ENCODE measurements around the gene SHC3.

The SHC3 gene

GRCh38 chr9:89015336-89015735 is 163.3 kb downstream of the SHC3 start:
- no peak for DNase-seq

- DNase-seq = no peak
These were observed 164.5 kb downstream of the SHC3 start for GRCh38 chr9:89014153-89014552.

GRCh38 chr9:89013660-89014059 is 165.0 kb downstream of the SHC3 start:
- DNase-seq = no peak

DNA sequence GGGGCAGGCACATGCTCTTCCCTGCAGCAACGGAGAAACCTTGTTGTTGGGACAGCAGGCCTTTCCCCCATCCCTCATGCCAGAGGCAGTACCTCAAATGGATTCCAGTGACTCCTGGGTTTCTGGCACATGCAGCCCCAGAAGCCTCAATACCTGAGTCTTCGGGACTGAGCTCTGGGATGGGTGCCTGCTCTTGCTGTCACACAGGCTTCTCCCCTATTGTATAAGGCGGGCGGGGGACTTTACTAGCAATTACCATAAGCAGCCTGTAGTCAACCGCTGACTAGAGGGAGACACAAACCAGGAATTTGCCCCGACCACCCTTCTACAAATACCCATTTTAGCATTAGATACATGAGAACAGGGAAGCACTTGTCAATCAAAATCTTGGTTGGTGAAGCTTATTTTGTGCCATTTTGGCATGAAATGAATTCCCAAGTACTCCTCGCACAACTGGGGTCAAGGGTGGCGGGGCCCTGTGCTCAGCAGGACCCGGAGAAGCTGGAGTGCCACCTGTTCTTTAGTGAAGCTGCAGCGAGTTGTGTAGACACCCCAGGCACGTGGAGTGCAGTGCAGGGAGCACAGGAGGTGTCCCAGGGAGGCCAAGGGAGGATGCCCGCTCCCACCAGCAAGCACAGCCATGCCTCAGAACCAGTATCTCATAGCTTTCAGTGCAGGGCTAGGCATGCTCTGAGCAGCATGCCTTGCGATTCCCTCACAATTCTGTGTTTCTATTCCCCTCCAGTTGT is 166.2 kb downstream of the SHC3 start:
- DNase-seq = no peak

- no peak for DNase-seq
These were observed 166.9 kb downstream of the SHC3 start for GRCh38 chr9:89011683-89012082.

- no peak for DNase-seq
These were observed 168.0 kb downstream of the SHC3 start for GRCh38 chr9:89010526-89011111.

DNA sequence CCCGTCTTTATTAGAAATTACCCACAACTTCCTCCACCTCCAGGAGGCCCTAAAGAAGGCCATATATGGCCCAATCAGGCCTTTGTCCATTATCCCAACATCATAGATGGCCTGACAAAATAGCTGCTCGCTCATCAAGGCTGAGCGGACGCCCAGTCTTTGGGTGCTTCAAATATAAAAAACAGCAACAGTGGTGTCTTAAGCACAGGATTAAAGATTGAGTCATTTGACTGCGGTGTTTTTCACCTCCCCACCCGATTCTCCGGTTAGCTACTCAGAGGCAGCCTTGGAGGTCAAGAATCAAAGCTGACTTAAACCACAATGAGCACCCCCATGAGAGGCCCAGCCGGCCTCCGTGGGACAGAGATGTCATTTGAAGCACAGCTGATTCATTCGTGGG is 168.6 kb downstream of the SHC3 start:
- DNase-seq = no peak

- no peak for DNase-seq
These were observed 169.1 kb downstream of the SHC3 start for GRCh38 chr9:89009546-89009840.

DNA sequence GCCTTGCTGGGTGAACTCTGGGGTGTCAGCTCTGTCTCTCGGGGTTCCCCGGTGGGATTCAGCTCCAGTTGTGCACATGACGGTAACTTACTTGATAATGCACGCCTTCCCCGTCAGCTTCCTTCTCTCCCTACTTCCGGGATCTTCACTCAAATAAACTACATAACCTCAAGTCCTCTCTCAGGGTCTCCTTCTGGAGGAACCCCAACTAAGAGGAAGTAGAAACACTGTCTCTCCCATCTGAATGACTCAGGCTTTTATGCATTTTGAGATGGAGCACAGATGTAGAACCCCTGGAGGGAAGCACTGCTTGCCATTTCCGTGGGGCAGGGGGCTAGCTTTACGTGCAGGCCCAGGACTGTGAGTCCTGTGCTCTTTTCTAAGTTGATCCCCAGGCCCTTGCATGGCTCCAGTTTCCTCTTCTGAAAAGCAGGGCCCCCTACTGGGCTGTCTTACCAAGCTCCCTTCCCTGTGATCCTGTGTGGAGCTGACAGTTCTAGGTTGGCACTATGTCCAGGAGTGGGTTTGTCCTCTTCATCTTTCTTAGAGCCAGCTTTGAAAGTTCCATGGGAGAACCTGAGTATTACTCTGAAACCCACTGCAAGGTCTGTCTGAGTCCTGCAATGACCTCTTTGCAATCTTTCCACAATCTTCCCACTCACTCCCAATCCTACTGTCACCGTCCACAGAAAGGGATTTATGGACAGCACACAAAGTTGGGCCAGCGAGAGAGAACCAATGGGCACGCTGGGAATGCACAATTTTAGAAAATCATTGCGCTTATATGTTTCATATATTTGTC is 169.7 kb downstream of the SHC3 start:
- peak; percentile 37 for DNase-seq

DNA sequence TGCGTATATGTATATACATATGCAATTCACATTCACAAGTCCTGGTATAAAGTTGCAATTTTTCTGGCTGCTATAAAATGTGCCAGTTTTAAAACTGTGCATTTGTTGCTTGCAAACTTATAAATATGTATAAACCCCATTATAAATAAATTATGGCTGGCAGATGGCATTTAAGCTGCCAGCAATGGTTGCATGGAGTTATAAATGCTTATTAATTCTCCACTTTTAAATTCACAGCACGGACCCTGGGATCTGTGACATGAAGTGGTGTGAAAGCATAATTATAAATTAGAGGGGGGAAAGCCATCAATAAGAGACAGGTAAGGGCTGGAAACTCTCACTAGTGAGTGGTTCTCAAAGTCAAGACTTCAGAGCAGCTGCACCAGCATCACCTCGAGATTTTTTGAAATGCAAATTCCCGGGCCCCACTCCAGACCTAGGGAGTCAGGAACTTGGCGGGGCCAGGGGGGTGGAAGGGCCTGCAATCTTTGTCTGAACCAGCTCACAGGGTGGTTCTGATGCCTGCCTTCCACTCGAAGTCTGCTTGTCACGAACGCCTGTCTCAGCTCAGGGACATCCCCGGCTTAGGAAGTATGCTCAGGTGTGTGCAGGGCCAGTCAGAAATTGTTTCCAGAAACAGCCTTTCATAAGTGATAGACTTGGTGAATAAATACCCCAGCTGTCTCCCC is 170.4 kb downstream of the SHC3 start:
- no peak for DNase-seq

DNA sequence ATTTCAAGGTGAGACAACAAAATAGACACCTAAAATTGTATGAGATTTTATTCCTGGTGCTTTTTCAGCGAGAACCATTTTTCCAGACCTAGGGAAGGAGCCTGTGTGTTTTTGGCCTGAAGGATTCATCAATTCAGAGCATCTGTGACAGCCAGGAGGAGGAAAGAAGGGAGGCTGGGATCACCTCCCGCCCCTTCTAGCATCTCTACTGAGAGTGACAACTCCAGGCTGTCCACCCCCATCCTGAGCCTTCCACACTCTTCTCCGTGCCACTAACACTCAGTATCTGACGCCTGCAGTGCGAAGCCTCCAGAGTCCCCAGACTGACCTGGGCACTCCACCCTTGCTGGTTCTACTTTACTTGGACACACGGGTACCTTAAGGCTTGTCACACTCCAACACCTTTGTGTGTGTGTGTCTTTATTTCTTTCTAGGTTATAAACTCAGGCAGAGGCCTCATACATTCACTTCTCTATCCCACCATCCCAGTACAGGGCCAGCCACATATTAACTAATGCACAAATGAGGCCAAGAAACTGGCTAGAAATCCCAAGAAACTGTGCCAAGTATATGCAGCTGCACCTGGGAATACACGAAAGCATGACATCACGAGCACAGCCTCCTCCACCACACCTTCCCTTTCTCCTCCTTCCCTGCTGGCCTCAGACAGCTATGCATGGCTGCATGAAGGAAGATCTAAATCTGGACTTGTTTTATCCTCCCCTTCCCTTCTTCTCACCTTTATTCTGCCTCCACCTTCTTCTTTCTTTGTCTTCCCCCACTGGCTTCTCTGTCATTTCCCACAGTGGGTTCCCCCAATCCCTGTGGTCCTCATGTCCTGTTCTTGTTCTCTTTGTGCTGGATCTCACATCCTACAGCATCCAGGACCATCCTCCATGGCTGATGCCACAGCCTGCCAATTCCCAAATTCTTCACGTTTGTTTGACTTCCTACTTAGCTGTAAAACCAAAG is 171.3 kb downstream of the SHC3 start:
- DNase-seq = no peak

DNA sequence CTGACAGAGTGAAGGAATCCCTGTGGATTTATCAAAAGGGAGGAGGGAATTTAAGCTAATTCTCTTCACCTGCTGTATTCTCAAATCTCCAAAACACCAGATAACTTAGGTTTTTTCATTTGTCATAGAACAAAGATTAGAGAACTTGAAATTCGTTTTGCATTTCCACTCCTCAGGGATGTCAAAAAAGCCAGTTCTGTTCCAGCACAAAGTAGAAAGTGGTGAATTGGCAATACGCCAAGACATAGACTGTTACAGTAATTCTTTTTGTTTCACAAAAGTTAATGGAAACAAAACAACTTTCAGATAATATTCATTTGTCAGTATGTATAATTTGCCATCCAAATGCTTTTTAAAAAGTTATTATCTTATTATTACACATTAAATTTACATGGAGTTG is 172.4 kb downstream of the SHC3 start:
- peak; percentile 6 for DNase-seq

GRCh38 chr9:89005323-89005722 is 173.3 kb downstream of the SHC3 start:
- no peak for DNase-seq

DNA sequence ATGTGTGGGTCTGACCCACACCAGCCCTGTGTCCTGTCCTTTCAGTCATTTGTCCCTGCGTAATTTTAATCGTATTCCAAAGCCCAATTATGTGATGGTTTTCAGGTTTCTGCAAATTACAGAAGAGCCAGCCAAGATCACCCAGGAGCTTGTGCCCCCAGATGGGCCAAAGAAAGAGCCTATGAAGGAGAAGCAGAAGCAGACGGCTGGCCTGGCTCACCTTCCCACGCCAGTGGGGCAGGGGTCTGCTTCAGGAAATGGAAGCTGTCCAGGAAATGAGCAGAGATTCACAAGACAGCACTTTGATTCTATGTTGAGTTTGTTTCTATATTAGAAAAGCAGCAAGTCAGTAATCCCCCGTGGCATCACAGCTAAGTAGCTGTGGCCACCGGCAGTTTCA is 175.6 kb downstream of the SHC3 start:
- no peak for DNase-seq

DNA sequence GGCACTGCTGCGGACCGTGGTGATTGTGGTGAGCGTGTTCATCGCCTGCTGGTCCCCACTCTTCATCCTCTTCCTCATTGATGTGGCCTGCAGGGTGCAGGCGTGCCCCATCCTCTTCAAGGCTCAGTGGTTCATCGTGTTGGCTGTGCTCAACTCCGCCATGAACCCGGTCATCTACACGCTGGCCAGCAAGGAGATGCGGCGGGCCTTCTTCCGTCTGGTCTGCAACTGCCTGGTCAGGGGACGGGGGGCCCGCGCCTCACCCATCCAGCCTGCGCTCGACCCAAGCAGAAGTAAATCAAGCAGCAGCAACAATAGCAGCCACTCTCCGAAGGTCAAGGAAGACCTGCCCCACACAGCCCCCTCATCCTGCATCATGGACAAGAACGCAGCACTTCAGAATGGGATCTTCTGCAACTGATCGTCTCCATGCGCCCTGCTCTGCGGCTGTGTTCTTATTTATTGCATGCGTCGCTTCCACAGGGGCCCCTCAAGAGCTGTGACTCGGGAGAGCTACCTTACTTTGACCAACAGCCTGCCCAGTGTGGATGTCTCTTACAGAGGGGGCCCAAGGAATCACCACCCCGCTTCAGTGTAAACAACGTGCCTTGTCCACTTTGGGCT is 176.6 kb downstream of the SHC3 start:
- no peak for DNase-seq

GRCh38 chr9:89000973-89001916 is 177.4 kb downstream of the SHC3 start:
- DNase-seq = peak; percentile 93

- no peak for DNase-seq
These were observed 178.2 kb downstream of the SHC3 start for GRCh38 chr9:89000371-89000781.

DNA sequence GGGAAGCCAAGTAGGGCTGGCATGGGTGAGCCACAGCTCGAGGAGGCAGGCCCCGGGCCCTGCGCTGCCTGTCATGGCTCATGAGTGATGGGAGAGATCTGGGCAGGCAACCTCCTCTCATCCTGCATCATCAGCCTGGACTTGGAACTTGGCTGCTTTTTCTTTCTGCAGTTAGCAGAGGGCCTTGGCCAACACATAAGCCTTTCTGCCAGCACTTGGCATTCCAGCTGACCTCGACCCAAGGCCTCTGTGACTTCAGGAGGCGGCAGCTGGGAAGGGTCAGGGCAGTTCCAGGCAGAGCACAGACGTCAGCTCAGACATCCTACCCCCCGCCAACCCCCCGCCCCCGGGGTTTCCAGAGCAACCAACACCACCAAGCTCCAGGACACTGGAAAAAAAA is 179.7 kb downstream of the SHC3 start:
- DNase-seq = no peak

DNA sequence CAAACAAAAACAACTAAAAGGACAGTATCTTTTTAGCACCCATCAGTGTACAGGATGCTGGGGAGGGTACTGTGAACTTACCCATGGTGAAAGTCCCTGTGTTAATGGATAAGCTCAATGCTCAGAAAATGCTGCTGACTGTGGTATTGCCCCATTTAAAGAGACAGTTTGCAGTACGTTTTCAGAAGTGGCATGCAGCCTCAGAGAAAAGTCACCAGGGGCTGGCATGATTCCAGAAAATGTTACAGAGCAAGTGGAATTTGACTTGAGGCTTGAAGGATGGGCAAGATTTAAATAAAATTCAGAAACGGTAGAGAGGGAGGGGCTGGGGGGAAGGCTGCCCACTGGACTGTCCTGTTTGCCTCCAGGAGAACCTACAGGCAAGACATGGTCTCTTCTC is 180.1 kb downstream of the SHC3 start:
- DNase-seq = peak; percentile 28

DNA sequence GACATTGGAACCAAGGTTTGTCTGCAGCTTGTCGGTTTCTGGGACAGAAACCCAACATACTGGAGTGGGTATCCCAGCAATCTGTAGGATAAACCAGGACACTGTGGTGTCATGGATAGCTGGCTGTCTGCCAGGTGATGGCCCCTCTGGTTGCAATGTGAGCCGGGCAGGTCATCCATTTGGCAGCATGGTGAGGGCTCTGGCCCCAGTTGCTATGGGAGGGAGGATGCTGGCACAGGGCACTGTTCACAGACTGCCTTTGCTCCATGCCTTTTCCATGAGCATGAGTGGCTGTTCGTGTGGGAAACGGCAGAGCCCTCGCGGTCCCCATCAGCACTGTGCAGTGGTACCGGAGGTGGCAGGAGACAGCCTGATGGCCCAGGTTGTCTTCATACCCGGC is 181.0 kb downstream of the SHC3 start:
- no peak for DNase-seq

DNA sequence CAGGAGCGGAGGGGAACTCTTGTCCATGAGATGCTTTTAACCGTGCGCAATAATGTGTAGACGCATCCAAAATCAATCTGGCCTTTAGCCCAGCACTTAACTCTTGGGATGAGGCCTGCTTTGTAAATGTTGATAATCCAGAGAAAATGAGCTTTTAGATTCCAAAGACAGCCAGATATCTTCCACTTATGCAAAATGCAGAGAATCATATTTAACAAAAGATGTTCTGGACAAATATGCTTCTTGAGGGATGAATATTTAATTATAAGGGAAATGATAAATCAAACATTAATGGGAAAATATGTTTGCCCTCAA is 181.7 kb downstream of the SHC3 start:
- no peak for DNase-seq
